Activated CD4-positive, alpha-beta T cell treated with anti-CD3 and anti-CD28 coated beads for 36 hours (primary cell): Measurements from ENCODE around the gene LBH. TPM values are rescaled to one million over a fixed set of nuclear protein-coding genes. Genes with fewer than 3 reads are reported as not detected.
A peak's percentile ranks its signal among the peaks of the same experiment; 100 is the strongest.

Experiments used
- ATAC-seq: fragments of 200-7000 bp; cut with Tn5 transposase; one replicate; pipeline ENCODE4 v1.10.0; 2021; ENCODE audit warnings: mild to moderate bottlenecking, moderate library complexity
- CTCF ChIA-PET: fragments of 350-600 bp; sonication (Branson Sonifier 250); formaldehyde crosslinking; loops from one replicate; lab custom pipeline; 2021; ENCODE audit warnings: antibody characterized with exemption; lab: Charles Lee
- POLR2A ChIA-PET: fragments of 350-600 bp; sonication (Branson Sonifier 250); formaldehyde crosslinking; loops from one replicate; lab custom pipeline; 2021; ENCODE audit warnings: antibody characterized with exemption, inconsistent platforms; lab: Charles Lee
- DNase-seq: peaks from one replicate; pipeline ENCODE4 v3.0.0-alpha.2; 2020
- H3K27ac Mint-ChIP-seq: one replicate; pipeline ENCODE4 v1.8.0; 2021; ENCODE audit warnings: mixed read lengths
- H3K27me3 Mint-ChIP-seq: one replicate; pipeline ENCODE4 v1.8.0; 2021; ENCODE audit warnings: mixed read lengths
- H3K36me3 Mint-ChIP-seq: one replicate; pipeline ENCODE4 v1.8.0; 2021; ENCODE audit warnings: low read depth, mixed read lengths
- H3K4me1 Mint-ChIP-seq: one replicate; pipeline ENCODE4 v1.8.0; 2021; ENCODE audit warnings: mixed read lengths
- H3K4me3 Mint-ChIP-seq: one replicate; pipeline ENCODE4 v1.8.0; 2021; ENCODE audit warnings: mild to moderate bottlenecking, moderate library complexity, mixed read lengths
- H3K9me3 Mint-ChIP-seq: one replicate; pipeline ENCODE4 v1.8.0; 2021; ENCODE audit warnings: low read depth, mixed read lengths
- intact Hi-C, 2 experiments: fragments of 100-400 bp; cut with DNase I in 1 of 2; cut with micrococcal nuclease in 1 of 2; formaldehyde crosslinking; loops; one replicate each; pipeline versions ENCODE4 v1.14.2 to v1.15.1; 2022 to 2024; cut with DNase I, micrococcal nuclease
- total RNA-seq, 2 experiments: library from RNA; stranded (reverse); gene quantifications; one replicate each; pipeline ENCODE4 v1.2.3, GENCODE V29; 2021

LBH gene
- 100 to 1,000 TPM in 1 of 2 experiments, 10 to 100 TPM in 1; 89.6 to 108 TPM for total RNA-seq

DNA sequence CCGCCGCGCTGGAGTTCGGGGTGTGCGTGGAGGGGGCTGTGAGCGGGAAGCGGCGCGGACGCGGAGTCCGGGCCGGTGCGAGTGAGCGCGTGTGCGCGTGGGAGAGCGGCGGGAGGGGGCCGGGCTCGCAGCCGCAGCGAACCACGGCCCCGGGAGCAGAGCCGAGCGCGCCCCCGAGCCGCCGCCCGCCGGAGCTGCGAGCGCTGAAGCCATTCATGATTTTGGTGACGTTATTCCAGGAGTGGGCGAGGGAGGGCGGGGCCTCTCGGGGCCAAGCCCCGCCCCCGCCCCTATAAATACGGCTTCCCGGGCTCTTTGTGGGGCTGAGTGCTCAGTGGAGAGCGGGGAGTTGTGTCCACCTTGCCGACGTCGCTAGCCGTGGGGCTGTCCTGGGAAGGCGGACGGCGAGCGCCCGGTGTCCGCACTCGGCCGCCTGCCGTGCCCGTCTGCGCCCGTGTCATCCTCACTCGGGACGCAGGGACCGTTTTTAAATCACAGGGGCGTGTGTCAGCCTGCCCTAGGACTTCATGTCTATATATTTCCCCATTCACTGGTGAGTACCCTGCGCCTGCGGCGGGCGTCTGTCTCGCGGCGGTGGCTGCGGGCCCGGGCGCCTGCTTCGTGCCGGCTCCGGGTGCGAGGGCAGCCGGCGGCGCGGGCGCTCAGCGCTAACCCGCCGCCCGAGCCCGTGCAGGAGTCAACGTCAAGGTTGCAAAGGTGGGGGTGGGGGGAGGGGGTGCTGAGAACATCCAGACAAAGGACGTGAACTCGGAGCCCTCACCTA lies at the start of gene LBH:
Gene LBH, plus strand, starts transcription at position 323 of the 784 bp plus-strand sequence. Its CDS starts 205 bp downstream, at position 528.
- ChIA-PET POLR2A (interaction anchor here (0.6 to 4.2 kb wide), 24 partner anchors 11 to 216 kb away, joined by 3 to 43 read pairs (median 5); partner anchors contain the start of genes LCLAT1 and YPEL5), CTCF (interaction anchor here (0.9 to 1.2 kb wide), 2 partner anchors 10 to 67 kb away, joined by 3 read pairs; no protein-coding TSS in a partner anchor)
- peaks cover 65% of the 10 kb centered on the region for H3K4me1 Mint-ChIP-seq

DNA sequence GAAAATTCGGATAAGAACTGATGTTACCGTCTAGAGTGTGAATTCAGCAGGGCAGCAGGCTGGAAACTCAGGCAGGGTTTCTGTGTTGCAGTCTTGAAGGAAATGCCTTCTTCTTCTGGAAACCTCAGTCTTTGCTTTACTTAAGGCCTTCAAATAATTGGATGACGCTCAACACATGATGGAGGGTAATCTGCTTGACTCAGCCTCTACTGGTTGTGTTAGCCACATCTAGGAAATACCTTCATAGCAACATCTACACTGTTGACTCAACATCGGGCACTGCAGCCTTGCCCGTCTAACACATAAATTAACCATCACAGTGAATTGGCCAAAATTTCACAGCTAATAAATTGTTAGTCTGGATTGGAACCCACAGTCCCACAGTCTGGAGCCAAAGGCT lies 47.3 kb upstream of the LBH start:
- Mint-ChIP-seq H3K9me3 (no peaks in the 10 kb centered on the region), H3K27me3 (no peaks in the 10 kb centered on the region), H3K36me3 (no peaks in the 10 kb centered on the region), H3K27ac (no peak overlapping the region), H3K4me1 (no peaks in the 10 kb centered on the region), H3K4me3 (no peak overlapping the region)
- ATAC-seq (no peak), DNase-seq (no peak)
- intact Hi-C loops, result no loop called here
- ChIA-PET POLR2A (no interaction called here), CTCF (interaction anchor here (0.9 kb wide), 1 partner anchor 528 kb away, joined by 5 read pairs; no protein-coding TSS in a partner anchor)

More for the DNA sequence above, at the start of gene LBH:
- Mint-ChIP-seq H3K27me3 (peaks cover 10% of the 10 kb centered on the region), H3K9me3 (peaks cover 1% of the 10 kb centered on the region), H3K27ac (peak within 1 kb of the TSS; percentile 93), H3K4me3 (peak within 1 kb of the TSS; percentile 76), H3K36me3 (peaks cover 30% of the 10 kb centered on the region)
- intact Hi-C loops, result loop anchor here (1.0 to 10.0 kb wide), 7 partner anchors 35 to 1487 kb away; no protein-coding TSS in a partner anchor
- ATAC-seq, result peak; percentile 41
- peak; percentile 94 for DNase-seq

DNA sequence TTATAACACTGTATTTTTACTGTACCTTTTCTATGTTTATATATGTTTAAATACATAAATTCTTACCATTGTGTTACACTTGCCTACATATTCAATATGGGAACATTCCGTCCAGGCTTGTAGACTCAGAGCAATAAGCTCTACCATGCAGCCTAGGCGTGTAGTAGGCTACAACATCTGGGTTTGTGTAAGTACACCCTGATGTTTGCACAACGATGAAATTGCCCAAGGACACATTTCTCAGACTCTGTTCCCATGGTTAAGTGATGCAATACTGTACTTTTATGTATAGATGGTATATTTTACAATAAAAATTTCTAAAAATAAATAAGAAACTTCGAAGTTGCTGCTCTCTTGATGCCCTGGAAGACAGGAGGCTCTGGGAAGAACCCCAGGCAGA lies 46.2 kb upstream of the LBH start:
- Mint-ChIP-seq H3K27me3 (no peaks in the 10 kb centered on the region), H3K36me3 (no peaks in the 10 kb centered on the region), H3K27ac (no peak overlapping the region), H3K4me1 (no peaks in the 10 kb centered on the region), H3K9me3 (no peaks in the 10 kb centered on the region), H3K4me3 (no peak overlapping the region)
- CTCF ChIA-PET, result interaction anchor here (0.7 kb wide), 1 partner anchor 980 kb away, joined by 3 read pairs; no protein-coding TSS in a partner anchor
- POLR2A ChIA-PET, result no interaction called here
- ATAC-seq (no peak), DNase-seq (no peak)
- intact Hi-C loops, result no loop called here

DNA sequence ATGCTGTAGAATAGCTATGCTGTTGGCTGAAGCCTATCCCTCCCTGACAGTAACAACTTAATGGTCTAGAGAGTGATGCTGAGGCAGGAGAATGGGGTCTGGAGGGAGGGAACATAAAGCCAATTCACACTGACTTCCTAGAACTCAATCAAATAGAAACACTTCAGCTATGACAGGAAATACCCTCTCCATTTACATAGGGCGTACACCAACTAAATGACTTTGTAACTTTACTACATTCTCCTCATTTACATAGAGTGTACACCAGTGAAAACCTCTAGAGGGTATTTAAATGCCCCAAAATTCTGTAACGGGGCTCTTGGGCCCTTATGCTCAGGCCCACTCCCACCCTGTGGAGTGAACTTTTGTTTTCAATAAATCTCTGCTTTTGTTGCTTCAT lies 43.0 kb upstream of the LBH start:
- intact Hi-C loops, result no loop called here
- Mint-ChIP-seq H3K27ac (no peak overlapping the region), H3K27me3 (no peaks in the 10 kb centered on the region), H3K36me3 (no peaks in the 10 kb centered on the region), H3K4me3 (no peak overlapping the region), H3K9me3 (no peaks in the 10 kb centered on the region), H3K4me1 (no peaks in the 10 kb centered on the region)
- DNase-seq (no peak), ATAC-seq (no peak)
- ChIA-PET CTCF (interaction anchor here (1.1 to 1.2 kb wide), 2 partner anchors 21 to 523 kb away, joined by 5 to 6 read pairs; no protein-coding TSS in a partner anchor), POLR2A (no interaction called here)

DNA sequence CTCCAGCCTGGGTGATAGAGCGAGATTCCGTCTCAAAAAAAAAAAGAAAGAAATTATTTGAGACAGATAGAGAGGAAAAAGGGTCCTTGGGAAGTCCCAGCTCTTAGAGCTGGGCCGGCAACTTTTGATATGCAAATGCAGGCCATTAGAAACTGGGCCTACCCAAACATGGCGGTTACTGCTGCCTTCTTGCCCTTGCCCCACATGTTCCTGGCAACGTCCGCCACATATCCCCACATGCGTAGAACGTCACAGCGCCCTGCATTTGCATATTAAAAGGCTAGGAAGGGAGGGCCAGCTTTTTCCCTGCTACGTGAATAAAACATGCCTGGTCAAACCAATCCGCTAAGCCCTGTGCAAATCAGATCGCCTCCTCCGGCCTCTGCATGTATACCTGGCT lies 40.7 kb upstream of the LBH start:
- ATAC-seq, result no peak
- CTCF ChIA-PET, result interaction anchor here (0.8 kb wide), 1 partner anchor 253 kb away, joined by 4 read pairs; no protein-coding TSS in a partner anchor
- H3K4me3 Mint-ChIP-seq, result no peak overlapping the region
- no peaks in the 10 kb centered on the region for H3K36me3 Mint-ChIP-seq
- intact Hi-C loops, result no loop called here
- H3K4me1 Mint-ChIP-seq, result no peaks in the 10 kb centered on the region
- H3K27me3 Mint-ChIP-seq, result no peaks in the 10 kb centered on the region
- no peak for DNase-seq
- no peaks in the 10 kb centered on the region for H3K9me3 Mint-ChIP-seq
- no peak overlapping the region for H3K27ac Mint-ChIP-seq
- POLR2A ChIA-PET, result no interaction called here

DNA sequence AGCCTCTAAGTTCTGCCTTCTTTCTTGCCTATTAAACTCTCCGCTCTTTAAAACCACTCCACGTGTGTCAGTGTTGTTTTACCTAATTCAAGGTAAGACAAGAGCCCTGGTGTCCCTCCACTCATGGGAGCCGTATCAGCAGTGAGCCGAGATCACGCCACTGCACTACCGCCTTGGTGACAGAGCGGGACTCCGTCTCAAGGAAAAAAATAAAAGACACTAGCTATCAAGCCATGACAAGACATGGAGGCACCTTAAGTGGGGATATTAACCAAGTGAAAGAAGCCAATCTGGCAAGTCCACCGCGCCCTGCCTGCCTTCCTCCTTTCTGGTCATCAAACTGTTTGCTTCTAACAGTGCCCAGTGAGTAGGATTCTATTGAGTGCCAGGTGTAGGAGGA lies 40.2 kb upstream of the LBH start:
- intact Hi-C loops, result no loop called here
- Mint-ChIP-seq H3K27me3 (no peaks in the 10 kb centered on the region), H3K36me3 (no peaks in the 10 kb centered on the region), H3K27ac (no peak overlapping the region), H3K4me1 (peaks cover 1% of the 10 kb centered on the region), H3K9me3 (no peaks in the 10 kb centered on the region), H3K4me3 (no peak overlapping the region)
- no peak for ATAC-seq
- POLR2A ChIA-PET, result no interaction called here
- CTCF ChIA-PET, result interaction anchor here (1.9 kb wide), 1 partner anchor 26 kb away, joined by 4 read pairs; no protein-coding TSS in a partner anchor
- DNase-seq, result no peak

DNA sequence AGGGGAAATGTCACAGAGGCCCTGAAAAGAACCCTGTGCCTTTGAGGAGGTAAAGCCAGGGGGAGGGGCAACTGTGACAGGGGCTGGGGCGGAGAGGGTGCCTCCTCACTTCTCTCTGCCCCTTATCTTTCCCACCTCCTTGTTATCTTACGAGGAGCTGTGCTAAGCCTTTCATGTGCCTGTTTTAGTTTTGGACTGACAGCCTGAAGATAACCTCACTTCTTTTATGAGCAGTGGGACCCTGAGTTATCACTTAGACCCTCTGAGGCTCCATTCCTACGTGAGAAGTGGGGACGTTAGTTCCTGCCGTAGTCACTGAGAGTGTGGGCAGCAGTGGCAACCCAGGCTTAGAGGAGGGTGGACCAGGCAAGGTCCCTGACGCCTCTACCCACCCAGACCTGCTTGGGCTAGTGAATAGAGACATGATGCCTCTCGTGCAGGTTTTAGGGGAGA lies 39.5 kb upstream of the LBH start:
- intact Hi-C loops, result no loop called here
- Mint-ChIP-seq H3K4me1 (peaks cover 5% of the 10 kb centered on the region), H3K27me3 (no peaks in the 10 kb centered on the region), H3K27ac (no peak overlapping the region), H3K36me3 (no peaks in the 10 kb centered on the region), H3K4me3 (no peak overlapping the region), H3K9me3 (no peaks in the 10 kb centered on the region)
- ChIA-PET CTCF (interaction anchor here (1.9 kb wide), 1 partner anchor 26 kb away, joined by 4 read pairs; no protein-coding TSS in a partner anchor), POLR2A (no interaction called here)
- DNase-seq (no peak), ATAC-seq (no peak)

DNA sequence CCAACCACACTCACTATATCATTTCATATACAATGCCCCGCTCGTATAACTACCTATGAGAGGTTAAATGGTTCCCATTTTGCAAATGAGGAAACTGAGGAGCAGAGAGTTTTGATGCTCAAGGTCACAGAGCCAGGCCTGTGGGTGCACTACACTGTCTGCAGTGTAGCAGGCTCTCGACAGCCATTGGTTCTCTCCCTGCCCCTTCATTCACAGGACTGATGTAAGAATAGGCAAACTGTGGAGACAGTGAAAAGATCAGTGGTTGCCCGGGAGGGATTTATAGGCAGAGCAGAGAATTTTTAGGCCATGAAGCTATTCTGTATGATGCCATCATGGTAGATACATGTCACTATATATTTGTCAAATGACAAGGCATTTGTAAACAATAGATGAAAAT lies 39.0 kb upstream of the LBH start:
- peaks cover 5% of the 10 kb centered on the region for H3K4me1 Mint-ChIP-seq
- CTCF ChIA-PET, result interaction anchor here (0.6 to 1.9 kb wide), 2 partner anchors 27 to 430 kb away, joined by 3 to 4 read pairs; no protein-coding TSS in a partner anchor

DNA sequence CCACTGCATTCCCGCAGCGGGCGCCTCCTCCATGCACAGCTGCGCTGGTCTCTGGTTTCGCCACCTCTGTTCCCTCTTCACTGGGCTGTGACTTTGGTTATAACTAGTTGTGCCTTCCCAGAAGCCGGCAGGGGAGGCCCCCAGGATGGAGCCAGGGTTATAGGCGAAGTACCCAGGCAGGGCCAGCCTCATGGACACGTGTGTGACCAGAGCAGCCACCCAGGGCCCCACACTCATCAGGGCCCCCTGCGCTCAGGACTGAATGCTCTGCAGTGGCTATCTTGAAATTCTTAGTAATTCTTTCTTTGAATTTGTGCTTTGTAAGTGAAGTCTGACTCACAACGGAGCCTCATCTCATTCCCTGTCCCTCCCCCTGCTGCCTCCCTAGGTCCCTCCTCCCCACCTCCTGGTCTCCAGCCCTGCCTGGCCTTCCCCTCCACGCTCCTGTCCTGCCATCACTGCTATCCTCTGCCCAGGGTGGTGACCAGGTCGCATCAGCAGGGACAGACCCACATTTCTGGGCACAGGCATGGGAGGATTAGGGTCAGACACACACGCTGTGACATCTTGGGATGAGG lies 38.1 kb upstream of the LBH start:
- ATAC-seq (no peak), DNase-seq (no peak)
- Mint-ChIP-seq H3K9me3 (no peaks in the 10 kb centered on the region), H3K27me3 (no peaks in the 10 kb centered on the region), H3K36me3 (no peaks in the 10 kb centered on the region), H3K27ac (no peak overlapping the region), H3K4me1 (peaks cover 5% of the 10 kb centered on the region), H3K4me3 (no peak overlapping the region)
- ChIA-PET CTCF (interaction anchor here (0.6 to 1.9 kb wide), 3 partner anchors 11 to 33 kb away, joined by 3 to 4 read pairs (median 3); no protein-coding TSS in a partner anchor), POLR2A (no interaction called here)
- intact Hi-C loops, result no loop called here

More for the DNA sequence above, 39.0 kb upstream of the LBH start:
- H3K36me3 Mint-ChIP-seq, result no peaks in the 10 kb centered on the region
- no peaks in the 10 kb centered on the region for H3K27me3 Mint-ChIP-seq
- ATAC-seq (no peak), DNase-seq (no peak)
- intact Hi-C loops, result no loop called here
- no peaks in the 10 kb centered on the region for H3K9me3 Mint-ChIP-seq
- POLR2A ChIA-PET, result no interaction called here
- H3K27ac Mint-ChIP-seq, result no peak overlapping the region
- no peak overlapping the region for H3K4me3 Mint-ChIP-seq

DNA sequence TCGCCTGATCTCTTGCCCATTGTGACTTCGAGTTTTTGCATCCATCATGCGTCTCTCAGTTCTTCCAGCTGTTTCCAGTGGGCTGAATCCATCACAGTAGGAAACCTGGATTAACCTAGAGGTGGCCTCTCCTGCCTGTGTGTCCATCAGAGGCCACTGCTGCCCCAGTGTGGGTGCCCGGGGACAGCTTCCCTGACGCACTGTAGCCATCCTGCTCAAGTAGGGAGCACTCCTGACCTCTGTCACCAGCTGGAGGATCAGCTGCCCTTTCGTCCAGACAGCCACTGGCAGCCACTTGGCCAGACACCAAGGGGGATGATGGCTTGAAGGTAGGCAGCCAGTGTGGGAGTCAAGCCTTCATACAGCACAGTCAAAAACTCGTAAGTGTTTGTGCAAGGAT lies 36.9 kb upstream of the LBH start:
- Mint-ChIP-seq H3K27me3 (no peaks in the 10 kb centered on the region), H3K4me3 (no peak overlapping the region), H3K4me1 (peaks cover 5% of the 10 kb centered on the region), H3K27ac (no peak overlapping the region), H3K9me3 (no peaks in the 10 kb centered on the region), H3K36me3 (no peaks in the 10 kb centered on the region)
- DNase-seq (no peak), ATAC-seq (no peak)
- ChIA-PET POLR2A (no interaction called here), CTCF (no interaction called here)
- intact Hi-C loops, result no loop called here

DNA sequence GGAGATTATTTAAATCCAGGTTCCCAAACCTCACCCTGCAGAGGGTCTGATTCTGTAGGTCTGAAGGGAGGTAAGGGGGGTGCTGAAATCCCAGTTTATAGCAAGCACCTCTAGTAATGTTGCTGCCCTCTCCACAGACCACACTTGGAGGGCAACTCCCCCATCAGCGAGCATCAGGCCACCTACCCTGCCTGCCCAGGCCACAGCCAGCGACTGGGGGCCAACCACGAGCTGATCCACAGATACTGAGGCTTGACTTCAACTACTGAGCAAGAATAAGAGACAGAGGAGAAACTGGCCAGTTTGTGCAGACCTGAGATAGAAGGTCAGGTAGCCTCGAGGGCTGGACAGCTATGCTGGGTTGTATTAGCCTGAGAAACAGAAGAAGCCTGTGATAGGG lies 36.3 kb upstream of the LBH start:
- no peak for DNase-seq
- H3K27me3 Mint-ChIP-seq, result no peaks in the 10 kb centered on the region
- H3K36me3 Mint-ChIP-seq, result no peaks in the 10 kb centered on the region
- POLR2A ChIA-PET, result no interaction called here
- CTCF ChIA-PET, result interaction anchor here (0.6 to 1.2 kb wide), 3 partner anchors 310 to 520 kb away, joined by 3 read pairs; no protein-coding TSS in a partner anchor
- intact Hi-C loops, result no loop called here
- H3K27ac Mint-ChIP-seq, result no peak overlapping the region
- ATAC-seq, result no peak
- no peaks in the 10 kb centered on the region for H3K9me3 Mint-ChIP-seq
- H3K4me3 Mint-ChIP-seq, result no peak overlapping the region
- peaks cover 5% of the 10 kb centered on the region for H3K4me1 Mint-ChIP-seq
